Left lung (tissue), 10 donors: ENCODE data around the gene SCAANT1. TPM values are rescaled to one million over a fixed set of nuclear protein-coding genes. Genes with fewer than 3 reads are reported as not detected.

Experiments used
- ATAC-seq: fragments of 200-7000 bp; cut with Tn5 transposase; one replicate; pipeline ENCODE4 v1.9.1; 2020; ENCODE audit warnings: moderate library complexity
- DNase-seq, 4 donors: peaks; one replicate each; pipeline ENCODE4 v3.0.0-alpha.2; 2013 to 2020
- H3K27ac ChIP-seq, 2 donors: fragments of 200-600 bp; sonication (generic) in 1 of 2; one replicate each; pipeline versions ENCODE4 v1.5.0 to v1.8.0; 2020 to 2021
- H3K27me3 ChIP-seq, 2 donors: fragments of 200-600 bp; sonication (generic) in 1 of 2; one replicate each; pipeline versions ENCODE4 v1.5.0 to v1.8.0; 2020 to 2021
- H3K36me3 ChIP-seq, 2 donors: fragments of 200-600 bp; sonication (generic) in 1 of 2; one replicate each; pipeline versions ENCODE4 v1.5.0 to v1.8.0; 2020 to 2021
- H3K4me1 ChIP-seq, 2 donors: fragments of 200-600 bp; one replicate each; pipeline ENCODE4 v1.8.0; 2021
- H3K4me3 ChIP-seq, 2 donors: fragments of 200-600 bp; sonication (generic) in 1 of 2; one replicate each; pipeline versions ENCODE4 v1.5.0 to v1.8.0; 2020 to 2021; ENCODE audit warnings: mild to moderate bottlenecking in 1 of 2
- H3K9me3 ChIP-seq, 2 donors: fragments of 200-600 bp; sonication (generic) in 1 of 2; one replicate each; pipeline versions ENCODE4 v1.5.0 to v1.8.0; 2020 to 2021
- CTCF ChIP-seq, 2 donors: fragments of 200-600 bp; sonication (generic) in 1 of 2; IDR thresholded peaks; one replicate each; pipeline versions ENCODE4 v1.5.0 to v1.8.0; 2021; ENCODE audit warnings: antibody characterized with exemption in 2 of 2
- intact Hi-C, 2 donors: fragments of 100-400 bp; cut with DNase I; formaldehyde crosslinking; loops; one replicate each; pipeline versions ENCODE4 v1.11.2 to v1.14.2; 2022
- polyA plus RNA-seq, 6 donors: library from polyadenylated mRNA; unstranded; fragments of 120-200 nt; gene quantifications; one replicate each; pipeline ENCODE4 v1.2.1, GENCODE V29; 2013; ENCODE audit not compliant: insufficient read length in 6 of 6
- total RNA-seq, 2 donors: library from RNA; stranded (reverse); fragmentation: NEBNext Ultra II Directional; extraction: Animal tissue kit (Norgen Biotek cat#: 25700); gene quantifications; one replicate each; pipeline ENCODE4 v1.2.1, GENCODE V29; 2021
- donor health status: DM: no; HTN: yes; CAD: no.
- donor health status: DM: no; HTN: no; CAD: no.

Gene SCAANT1
- total and polyA plus RNA-seq, 8 donors: 1.1 to 2.7 (median 1.7) TPM; not detected in 3

- Histone ChIP-seq H3K4me1 (peaks cover 25% of the 10 kb centered on the region in 2 donors), H3K36me3 (peaks cover 0 to 16% of the 10 kb centered on the region in 2 donors), H3K27me3 (no peaks in the 10 kb centered on the region), H3K9me3 (no peaks in the 10 kb centered on the region), H3K27ac (no peak overlapping the region), H3K4me3 (no peak overlapping the region)
- DNase-seq (no peak), ATAC-seq (no peak)
- intact Hi-C loops: no loop called here
- no peak for TF ChIP-seq CTCF (IDR thresholded peaks at IDR 0.05)
Measured at GRCh38 chr3:63955830-63956545, 43.8 kb upstream of the SCAANT1 start.

GRCh38 chr3:63955036-63955650, 43.0 kb upstream of the SCAANT1 start:
- no peaks in the 10 kb centered on the region for H3K27me3 ChIP-seq
- intact Hi-C loops: no loop called here
- peaks cover 20% of the 10 kb centered on the region in 2 donors for H3K4me1 ChIP-seq
- H3K9me3 ChIP-seq: no peaks in the 10 kb centered on the region
- DNase-seq (no peak), ATAC-seq (no peak)
- peaks cover 0 to 16% of the 10 kb centered on the region in 2 donors for H3K36me3 ChIP-seq
- TF ChIP-seq CTCF (IDR thresholded peaks at IDR 0.05): no peak
- no peak overlapping the region for H3K4me3 ChIP-seq
- no peak overlapping the region for H3K27ac ChIP-seq

GRCh38 chr3:63954182-63954581, 42.0 kb upstream of the SCAANT1 start:
- ATAC-seq: no peak
- TF ChIP-seq CTCF (IDR thresholded peaks at IDR 0.05): no peak
- Histone ChIP-seq H3K4me1 (peaks cover 11 to 21% of the 10 kb centered on the region in 2 donors), H3K9me3 (no peaks in the 10 kb centered on the region), H3K27me3 (no peaks in the 10 kb centered on the region), H3K36me3 (peaks cover 0 to 16% of the 10 kb centered on the region in 2 donors), H3K4me3 (no peak overlapping the region), H3K27ac (no peak overlapping the region)
- intact Hi-C loops: no loop called here
- DNase-seq: no peak

GRCh38 chr3:63952248-63952594, 40.0 kb upstream of the SCAANT1 start:
- intact Hi-C loops: no loop called here
- H3K36me3 ChIP-seq: peaks cover 0 to 16% of the 10 kb centered on the region in 2 donors
- no peaks in the 10 kb centered on the region for H3K9me3 ChIP-seq
- H3K27ac ChIP-seq: no peak overlapping the region
- no peak for ATAC-seq
- peaks cover 11 to 22% of the 10 kb centered on the region in 2 donors for H3K4me1 ChIP-seq
- DNase-seq: no peak
- H3K27me3 ChIP-seq: no peaks in the 10 kb centered on the region
- H3K4me3 ChIP-seq: no peak overlapping the region
- TF ChIP-seq CTCF (IDR thresholded peaks at IDR 0.05): no peak

- H3K36me3 ChIP-seq: peaks cover 0 to 16% of the 10 kb centered on the region in 2 donors
- H3K4me3 ChIP-seq: no peak overlapping the region
- no peaks in the 10 kb centered on the region for H3K27me3 ChIP-seq
- peaks cover 11 to 24% of the 10 kb centered on the region in 2 donors for H3K4me1 ChIP-seq
- TF ChIP-seq CTCF (IDR thresholded peaks at IDR 0.05): no peak
- H3K27ac ChIP-seq: no peak overlapping the region
- no peaks in the 10 kb centered on the region for H3K9me3 ChIP-seq
- DNase-seq: no peak
- intact Hi-C loops: no loop called here
- no peak for ATAC-seq
Measured at GRCh38 chr3:63951492-63952247, 39.5 kb upstream of the SCAANT1 start.
